ENCODE results near the gene LOXL1. TPM values are rescaled to one million over a fixed set of nuclear protein-coding genes. Genes with fewer than 3 reads are reported as not detected.

The LOXL1 gene
- total and polyA plus RNA-seq, 2 donors (not counting 1 experiment from before 2014, with no cell fraction given) = 65.6 to 163 TPM

- H3K9ac ChIP-seq (ENCODE audit: insufficient read depth, low read length) = no peak overlapping the region
- H2AFZ ChIP-seq (ENCODE audit: low read length) = no peak overlapping the region
- H3K4me1 ChIP-seq (ENCODE audit: control insufficient read depth, extremely low read depth, insufficient read depth, low read length) = peaks cover 64% of the 10 kb centered on the region
- no peaks in the 10 kb centered on the region for H3K79me2 ChIP-seq (ENCODE audit: control insufficient read depth, insufficient read depth, low read length)
- H3K27ac ChIP-seq (ENCODE audit: insufficient read depth, low read length) = no peak overlapping the region
- no peak overlapping the region for H3K4me3 ChIP-seq (replicated peaks in 1 of 4; ENCODE audit: control extremely low read depth in 1 of 4, insufficient read depth in 1 of 4, low read depth in 3 of 4, low read length in 4 of 4)
- no peaks in the 10 kb centered on the region for H3K27me3 ChIP-seq (ENCODE audit: control insufficient read depth, insufficient read depth, low read length)
- H3K9me3 ChIP-seq (ENCODE audit: control insufficient read depth, insufficient read depth, low read depth, low read length) = no peaks in the 10 kb centered on the region
- no peak overlapping the region for H3K4me2 ChIP-seq (ENCODE audit: extremely low read depth, insufficient read depth, low read length)
- peak; percentile 56 to 73 for DNase-seq (ENCODE audit: low read depth in 2 of 2)
- H4K20me1 ChIP-seq (ENCODE audit: control insufficient read depth, extremely low read depth, insufficient read depth, low read length) = no peaks in the 10 kb centered on the region
- TF ChIP-seq, protein P1, sequence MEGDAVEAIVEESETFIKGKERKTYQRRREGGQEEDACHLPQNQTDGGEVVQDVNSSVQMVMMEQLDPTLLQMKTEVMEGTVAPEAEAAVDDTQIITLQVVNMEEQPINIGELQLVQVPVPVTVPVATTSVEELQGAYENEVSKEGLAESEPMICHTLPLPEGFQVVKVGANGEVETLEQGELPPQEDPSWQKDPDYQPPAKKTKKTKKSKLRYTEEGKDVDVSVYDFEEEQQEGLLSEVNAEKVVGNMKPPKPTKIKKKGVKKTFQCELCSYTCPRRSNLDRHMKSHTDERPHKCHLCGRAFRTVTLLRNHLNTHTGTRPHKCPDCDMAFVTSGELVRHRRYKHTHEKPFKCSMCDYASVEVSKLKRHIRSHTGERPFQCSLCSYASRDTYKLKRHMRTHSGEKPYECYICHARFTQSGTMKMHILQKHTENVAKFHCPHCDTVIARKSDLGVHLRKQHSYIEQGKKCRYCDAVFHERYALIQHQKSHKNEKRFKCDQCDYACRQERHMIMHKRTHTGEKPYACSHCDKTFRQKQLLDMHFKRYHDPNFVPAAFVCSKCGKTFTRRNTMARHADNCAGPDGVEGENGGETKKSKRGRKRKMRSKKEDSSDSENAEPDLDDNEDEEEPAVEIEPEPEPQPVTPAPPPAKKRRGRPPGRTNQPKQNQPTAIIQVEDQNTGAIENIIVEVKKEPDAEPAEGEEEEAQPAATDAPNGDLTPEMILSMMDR (conservative IDR thresholded peaks at IDR 0.05 in 1 of 2, IDR thresholded peaks at IDR 0.05 in 1 of 2; ENCODE audit: low read depth in 1 of 2, low read length in 2 of 2) = no peak
- TF ChIP-seq EZH2 (IDR thresholded peaks at IDR 0.05; ENCODE audit: low read length, missing control alignments) = no peak
- H3K36me3 ChIP-seq (ENCODE audit: control insufficient read depth, insufficient read depth, low read length) = peaks cover 3% of the 10 kb centered on the region
Observed at GRCh38 chr15:73985101-73985873, 59.0 kb downstream of the LOXL1 start.

GRCh38 chr15:73986055-73986775 lies 60.0 kb downstream of the LOXL1 start:
- H3K9ac ChIP-seq (ENCODE audit: insufficient read depth, low read length) = no peak overlapping the region
- no peak overlapping the region for H3K27ac ChIP-seq (ENCODE audit: insufficient read depth, low read length)
- H2AFZ ChIP-seq (ENCODE audit: low read length) = no peak overlapping the region
- no peaks in the 10 kb centered on the region for H3K27me3 ChIP-seq (ENCODE audit: control insufficient read depth, insufficient read depth, low read length)
- H3K36me3 ChIP-seq (ENCODE audit: control insufficient read depth, insufficient read depth, low read length) = peaks cover 3% of the 10 kb centered on the region
- H3K4me2 ChIP-seq (ENCODE audit: extremely low read depth, insufficient read depth, low read length) = no peak overlapping the region
- no peaks in the 10 kb centered on the region for H3K79me2 ChIP-seq (ENCODE audit: control insufficient read depth, insufficient read depth, low read length)
- no peaks in the 10 kb centered on the region for H4K20me1 ChIP-seq (ENCODE audit: control insufficient read depth, extremely low read depth, insufficient read depth, low read length)
- H3K9me3 ChIP-seq (ENCODE audit: control insufficient read depth, insufficient read depth, low read depth, low read length) = no peaks in the 10 kb centered on the region
- TF ChIP-seq, protein P1 (conservative IDR thresholded peaks at IDR 0.05 in 1 of 2, IDR thresholded peaks at IDR 0.05 in 1 of 2; ENCODE audit: low read depth in 1 of 2, low read length in 2 of 2) = no peak
- no peak for TF ChIP-seq EZH2 (IDR thresholded peaks at IDR 0.05; ENCODE audit: low read length, missing control alignments)
- H3K4me1 ChIP-seq (ENCODE audit: control insufficient read depth, extremely low read depth, insufficient read depth, low read length) = peaks cover 71% of the 10 kb centered on the region
- no peak for DNase-seq (ENCODE audit: low read depth in 2 of 2)
- no peak overlapping the region for H3K4me3 ChIP-seq (replicated peaks in 1 of 4; ENCODE audit: control extremely low read depth in 1 of 4, insufficient read depth in 1 of 4, low read depth in 3 of 4, low read length in 4 of 4)

DNA sequence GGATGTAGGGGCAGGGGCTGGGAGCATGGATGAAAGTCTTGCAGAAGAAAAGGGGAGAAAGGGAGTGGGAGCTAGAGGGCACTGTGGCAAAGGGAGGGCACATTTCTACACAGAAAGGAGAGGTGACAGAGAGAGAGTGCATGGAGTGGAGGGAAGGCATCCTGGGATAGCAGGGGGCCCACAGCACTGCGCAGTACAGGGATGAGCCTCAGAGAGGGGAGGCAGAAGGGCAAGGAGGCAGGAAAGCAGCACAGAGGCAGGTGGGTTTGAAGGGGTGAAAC lies 60.5 kb downstream of the LOXL1 start:
- Histone ChIP-seq H3K4me2 (ENCODE audit: extremely low read depth, insufficient read depth, low read length) (no peak overlapping the region), H4K20me1 (ENCODE audit: control insufficient read depth, extremely low read depth, insufficient read depth, low read length) (no peaks in the 10 kb centered on the region), H3K79me2 (ENCODE audit: control insufficient read depth, insufficient read depth, low read length) (no peaks in the 10 kb centered on the region), H3K4me3 (replicated peaks in 1 of 4; ENCODE audit: control extremely low read depth in 1 of 4, insufficient read depth in 1 of 4, low read depth in 3 of 4, low read length in 4 of 4) (no peak overlapping the region), H3K9me3 (ENCODE audit: control insufficient read depth, insufficient read depth, low read depth, low read length) (no peaks in the 10 kb centered on the region), H3K36me3 (ENCODE audit: control insufficient read depth, insufficient read depth, low read length) (peaks cover 3% of the 10 kb centered on the region), H3K27ac (ENCODE audit: insufficient read depth, low read length) (no peak overlapping the region), H3K4me1 (ENCODE audit: control insufficient read depth, extremely low read depth, insufficient read depth, low read length) (peaks cover 70% of the 10 kb centered on the region), H3K9ac (ENCODE audit: insufficient read depth, low read length) (no peak overlapping the region), H2AFZ (ENCODE audit: low read length) (no peak overlapping the region), H3K27me3 (ENCODE audit: control insufficient read depth, insufficient read depth, low read length) (no peaks in the 10 kb centered on the region)
- DNase-seq (ENCODE audit: low read depth in 2 of 2) = no peak
- TF ChIP-seq, protein P1 (conservative IDR thresholded peaks at IDR 0.05 in 1 of 2, IDR thresholded peaks at IDR 0.05 in 1 of 2; ENCODE audit: low read depth in 1 of 2, low read length in 2 of 2) = no peak
- no peak for TF ChIP-seq EZH2 (IDR thresholded peaks at IDR 0.05; ENCODE audit: low read length, missing control alignments)
